GM12892 (cell line): Measurements from ENCODE around the gene FBXO44.

Experiments
- POLR2A ChIP-seq: IDR thresholded peaks from 2 replicates; pipeline ENCODE4 v1.6.1; 2011; ENCODE audit warnings: low read depth, low read length, control low read depth
- POLR2AphosphoS5 ChIP-seq: IDR thresholded peaks from 2 replicates; pipeline ENCODE4 v1.6.1; 2011; ENCODE audit warnings: low read depth, low read length, control low read depth
- TAF1 ChIP-seq: IDR thresholded peaks from 2 replicates; pipeline ENCODE4 v1.6.1; 2011; ENCODE audit warnings: low read depth, mild to moderate bottlenecking, control low read depth, low read length, borderline replicate concordance

GRCh38 chr1:11613347-11613746 lies 41.3 kb upstream of the FBXO44 start:
- TF ChIP-seq POLR2A, result no peak
- no peak for TF ChIP-seq TAF1
- no peak for TF ChIP-seq POLR2AphosphoS5
